ENCODE measurements around the gene HDDC3.

The HDDC3 gene

GRCh38 chr15:90953947-90954711 lies 21.8 kb upstream of the HDDC3 start:
- H3K9ac ChIP-seq (ENCODE audit: low read length in 2 of 2): peak overlapping the region in 1 of 2 donors; percentile 94

GRCh38 chr15:90952901-90953677 lies 20.7 kb upstream of the HDDC3 start:
- Histone ChIP-seq H3K9ac (ENCODE audit: low read length in 2 of 2) (no peak overlapping the region), H3K4me1 (ENCODE audit: control insufficient read depth, insufficient read depth, low read length) (peaks cover 22% of the 10 kb centered on the region), H3K36me3 (ENCODE audit: control insufficient read depth in 2 of 2, insufficient read depth in 2 of 2, low read length in 2 of 2) (peaks cover 32 to 43% of the 10 kb centered on the region in 2 donors), H3K9me3 (ENCODE audit: control insufficient read depth in 2 of 2, low read length in 2 of 2) (no peaks in the 10 kb centered on the region), H3K4me3 (ENCODE audit: low read length in 2 of 2) (no peak overlapping the region), H3K27me3 (ENCODE audit: control insufficient read depth in 1 of 2, insufficient read depth in 2 of 2, low read length in 2 of 2) (no peaks in the 10 kb centered on the region), H3K27ac (ENCODE audit: low read length) (no peak overlapping the region)

More at GRCh38 chr15:90953947-90954711, 21.8 kb upstream of the HDDC3 start:
- Histone ChIP-seq H3K36me3 (ENCODE audit: control insufficient read depth in 2 of 2, insufficient read depth in 2 of 2, low read length in 2 of 2) (peaks cover 27 to 37% of the 10 kb centered on the region in 2 donors), H3K27ac (ENCODE audit: low read length) (peak overlapping the region; percentile 90), H3K9me3 (ENCODE audit: control insufficient read depth in 2 of 2, low read length in 2 of 2) (no peaks in the 10 kb centered on the region), H3K4me3 (ENCODE audit: low read length in 2 of 2) (peak overlapping the region; percentile 89 to 92), H3K27me3 (ENCODE audit: control insufficient read depth in 1 of 2, insufficient read depth in 2 of 2, low read length in 2 of 2) (no peaks in the 10 kb centered on the region), H3K4me1 (ENCODE audit: control insufficient read depth, insufficient read depth, low read length) (peaks cover 30% of the 10 kb centered on the region)

GRCh38 chr15:90950676-90951075 lies 18.3 kb upstream of the HDDC3 start:
- H3K4me1 ChIP-seq (ENCODE audit: control insufficient read depth, insufficient read depth, low read length): peaks cover 4% of the 10 kb centered on the region
- peaks cover 42 to 56% of the 10 kb centered on the region in 2 donors for H3K36me3 ChIP-seq (ENCODE audit: control insufficient read depth in 2 of 2, insufficient read depth in 2 of 2, low read length in 2 of 2)

GRCh38 chr15:90949979-90950675 lies 17.8 kb upstream of the HDDC3 start:
- Histone ChIP-seq H3K9me3 (ENCODE audit: control insufficient read depth in 2 of 2, low read length in 2 of 2) (no peaks in the 10 kb centered on the region), H3K36me3 (ENCODE audit: control insufficient read depth in 2 of 2, insufficient read depth in 2 of 2, low read length in 2 of 2) (peaks cover 42 to 56% of the 10 kb centered on the region in 2 donors), H3K27me3 (ENCODE audit: control insufficient read depth in 1 of 2, insufficient read depth in 2 of 2, low read length in 2 of 2) (no peaks in the 10 kb centered on the region), H3K4me1 (ENCODE audit: control insufficient read depth, insufficient read depth, low read length) (peaks cover 3% of the 10 kb centered on the region), H3K4me3 (ENCODE audit: low read length in 2 of 2) (no peak overlapping the region), H3K27ac (ENCODE audit: low read length) (no peak overlapping the region), H3K9ac (ENCODE audit: low read length in 2 of 2) (no peak overlapping the region)

More at GRCh38 chr15:90950676-90951075, 18.3 kb upstream of the HDDC3 start:
- Histone ChIP-seq H3K9ac (ENCODE audit: low read length in 2 of 2) (no peak overlapping the region), H3K27ac (ENCODE audit: low read length) (no peak overlapping the region), H3K4me3 (ENCODE audit: low read length in 2 of 2) (no peak overlapping the region), H3K27me3 (ENCODE audit: control insufficient read depth in 1 of 2, insufficient read depth in 2 of 2, low read length in 2 of 2) (no peaks in the 10 kb centered on the region), H3K9me3 (ENCODE audit: control insufficient read depth in 2 of 2, low read length in 2 of 2) (no peaks in the 10 kb centered on the region)

- H3K36me3 ChIP-seq (ENCODE audit: control insufficient read depth in 2 of 2, insufficient read depth in 2 of 2, low read length in 2 of 2): peaks cover 48 to 66% of the 10 kb centered on the region in 2 donors
- no peak overlapping the region for H3K27ac ChIP-seq (ENCODE audit: low read length)
- no peak overlapping the region for H3K9ac ChIP-seq (ENCODE audit: low read length in 2 of 2)
- no peak overlapping the region for H3K4me3 ChIP-seq (ENCODE audit: low read length in 2 of 2)
- no peaks in the 10 kb centered on the region for H3K27me3 ChIP-seq (ENCODE audit: control insufficient read depth in 1 of 2, insufficient read depth in 2 of 2, low read length in 2 of 2)
- no peaks in the 10 kb centered on the region for H3K4me1 ChIP-seq (ENCODE audit: control insufficient read depth, insufficient read depth, low read length)
- no peaks in the 10 kb centered on the region for H3K9me3 ChIP-seq (ENCODE audit: control insufficient read depth in 2 of 2, low read length in 2 of 2)
Measured at GRCh38 chr15:90948506-90948905, 16.2 kb upstream of the HDDC3 start.

- Histone ChIP-seq H3K36me3 (ENCODE audit: control insufficient read depth in 2 of 2, insufficient read depth in 2 of 2, low read length in 2 of 2) (peaks cover 47 to 64% of the 10 kb centered on the region in 2 donors), H3K27me3 (ENCODE audit: control insufficient read depth in 1 of 2, insufficient read depth in 2 of 2, low read length in 2 of 2) (no peaks in the 10 kb centered on the region), H3K9ac (ENCODE audit: low read length in 2 of 2) (no peak overlapping the region), H3K4me3 (ENCODE audit: low read length in 2 of 2) (no peak overlapping the region), H3K4me1 (ENCODE audit: control insufficient read depth, insufficient read depth, low read length) (no peaks in the 10 kb centered on the region), H3K27ac (ENCODE audit: low read length) (no peak overlapping the region), H3K9me3 (ENCODE audit: control insufficient read depth in 2 of 2, low read length in 2 of 2) (no peaks in the 10 kb centered on the region)
Measured at GRCh38 chr15:90947577-90948357, 15.4 kb upstream of the HDDC3 start.

- no peak overlapping the region for H3K4me3 ChIP-seq (ENCODE audit: low read length in 2 of 2)
- no peaks in the 10 kb centered on the region for H3K9me3 ChIP-seq (ENCODE audit: control insufficient read depth in 2 of 2, low read length in 2 of 2)
- H3K36me3 ChIP-seq (ENCODE audit: control insufficient read depth in 2 of 2, insufficient read depth in 2 of 2, low read length in 2 of 2): peaks cover 52 to 67% of the 10 kb centered on the region in 2 donors
- no peak overlapping the region for H3K27ac ChIP-seq (ENCODE audit: low read length)
- H3K9ac ChIP-seq (ENCODE audit: low read length in 2 of 2): no peak overlapping the region
- H3K27me3 ChIP-seq (ENCODE audit: control insufficient read depth in 1 of 2, insufficient read depth in 2 of 2, low read length in 2 of 2): no peaks in the 10 kb centered on the region
- H3K4me1 ChIP-seq (ENCODE audit: control insufficient read depth, insufficient read depth, low read length): no peaks in the 10 kb centered on the region
Measured at GRCh38 chr15:90946941-90947576, 14.7 kb upstream of the HDDC3 start.

GRCh38 chr15:90946538-90946937 lies 14.2 kb upstream of the HDDC3 start:
- Histone ChIP-seq H3K27me3 (ENCODE audit: control insufficient read depth in 1 of 2, insufficient read depth in 2 of 2, low read length in 2 of 2) (no peaks in the 10 kb centered on the region), H3K9ac (ENCODE audit: low read length in 2 of 2) (no peak overlapping the region), H3K4me1 (ENCODE audit: control insufficient read depth, insufficient read depth, low read length) (no peaks in the 10 kb centered on the region), H3K9me3 (ENCODE audit: control insufficient read depth in 2 of 2, low read length in 2 of 2) (no peaks in the 10 kb centered on the region), H3K27ac (ENCODE audit: low read length) (no peak overlapping the region), H3K4me3 (ENCODE audit: low read length in 2 of 2) (no peak overlapping the region), H3K36me3 (ENCODE audit: control insufficient read depth in 2 of 2, insufficient read depth in 2 of 2, low read length in 2 of 2) (peaks cover 55 to 64% of the 10 kb centered on the region in 2 donors)

- Histone ChIP-seq H3K36me3 (ENCODE audit: control insufficient read depth in 2 of 2, insufficient read depth in 2 of 2, low read length in 2 of 2) (peaks cover 60 to 67% of the 10 kb centered on the region in 2 donors), H3K4me1 (ENCODE audit: control insufficient read depth, insufficient read depth, low read length) (no peaks in the 10 kb centered on the region), H3K27me3 (ENCODE audit: control insufficient read depth in 1 of 2, insufficient read depth in 2 of 2, low read length in 2 of 2) (no peaks in the 10 kb centered on the region), H3K27ac (ENCODE audit: low read length) (no peak overlapping the region), H3K4me3 (ENCODE audit: low read length in 2 of 2) (no peak overlapping the region), H3K9ac (ENCODE audit: low read length in 2 of 2) (no peak overlapping the region), H3K9me3 (ENCODE audit: control insufficient read depth in 2 of 2, low read length in 2 of 2) (no peaks in the 10 kb centered on the region)
Measured at GRCh38 chr15:90945091-90945490, 12.7 kb upstream of the HDDC3 start.

Data from stomach smooth muscle (tissue), 2 donors.